GM21390 (cell line): Measurements from ENCODE around the gene TUBB2B.
"Not testable (repeated sequence)": the region's sequence is repeated elsewhere in the genome, so short reads cannot be mapped to it uniquely, and the experiment has no call there.

Experiments
- ATAC-seq: cut with Tn5 transposase; IDR thresholded peaks from one replicate; pipeline ENCODE4 v1.9.1; 2021; ENCODE audit not compliant: unreplicated experiment

Gene TUBB2B

GRCh38 chr6:3258720-3259490 lies 31.5 kb upstream of the TUBB2B start, which contains the start of gene PSMG4:
Gene PSMG4, plus strand, starts transcription at chr6:3258947. Its CDS starts 76 bp downstream, at chr6:3259023.
- peak; percentile 64 for ATAC-seq

- no peak for ATAC-seq
These were observed 30.7 kb upstream of the TUBB2B start for GRCh38 chr6:3258201-3258600.

- ATAC-seq: no peak
These were observed 26.1 kb upstream of the TUBB2B start for GRCh38 chr6:3253597-3253961.

- ATAC-seq: no peak
These were observed 25.6 kb upstream of the TUBB2B start for GRCh38 chr6:3252861-3253596.

GRCh38 chr6:3252369-3252768 lies 24.9 kb upstream of the TUBB2B start:
- no peak for ATAC-seq

GRCh38 chr6:3251462-3252314 lies 24.2 kb upstream of the TUBB2B start:
- peak; percentile 81 for ATAC-seq

GRCh38 chr6:3250231-3250675 lies 22.8 kb upstream of the TUBB2B start:
- no peak for ATAC-seq

GRCh38 chr6:3249821-3250220 lies 22.4 kb upstream of the TUBB2B start:
- no peak for ATAC-seq

- no peak for ATAC-seq
These were observed 20.0 kb upstream of the TUBB2B start for GRCh38 chr6:3247255-3248146.

- no peak for ATAC-seq
These were observed 17.8 kb upstream of the TUBB2B start for GRCh38 chr6:3245216-3245615.

- ATAC-seq: not testable (repeated sequence)
These were observed 17.3 kb upstream of the TUBB2B start for GRCh38 chr6:3244832-3245161.

- ATAC-seq: no peak
These were observed 16.8 kb upstream of the TUBB2B start for GRCh38 chr6:3244003-3244831.

- ATAC-seq: no peak
These were observed 15.3 kb upstream of the TUBB2B start for GRCh38 chr6:3242768-3243167.

GRCh38 chr6:3241745-3242144 lies 14.3 kb upstream of the TUBB2B start:
- ATAC-seq: not testable (repeated sequence)

- no peak for ATAC-seq
These were observed 13.1 kb upstream of the TUBB2B start for GRCh38 chr6:3240595-3240994.

- ATAC-seq: no peak
These were observed 11.8 kb upstream of the TUBB2B start for GRCh38 chr6:3239110-3239830.

- ATAC-seq: no peak
These were observed 10.6 kb upstream of the TUBB2B start for GRCh38 chr6:3237761-3238662.

- no peak for ATAC-seq
These were observed 8.6 kb upstream of the TUBB2B start for GRCh38 chr6:3236005-3236404.
